ENCODE measurements around the gene NR5A1.

- no peak for TF ChIP-seq EZH2 (IDR thresholded peaks at IDR 0.05; ENCODE audit: insufficient read depth, poor library complexity, severe bottlenecking)
- no peak for TF ChIP-seq EZH2phosphoT487 (IDR thresholded peaks at IDR 0.05; ENCODE audit: insufficient read depth, low read depth)
Measured at GRCh38 chr9:124440786-124441185, 66.4 kb downstream of the NR5A1 start.

All from GM23248 (cell line).